HG02981 (cell line): Measurements from ENCODE around the gene CNEP1R1.

Experiments
- ATAC-seq: cut with Tn5 transposase; IDR thresholded peaks from one replicate; pipeline ENCODE4 v1.9.1; 2021; ENCODE audit warnings: mild to moderate bottlenecking, moderate library complexity; ENCODE audit not compliant: unreplicated experiment

The CNEP1R1 gene

DNA sequence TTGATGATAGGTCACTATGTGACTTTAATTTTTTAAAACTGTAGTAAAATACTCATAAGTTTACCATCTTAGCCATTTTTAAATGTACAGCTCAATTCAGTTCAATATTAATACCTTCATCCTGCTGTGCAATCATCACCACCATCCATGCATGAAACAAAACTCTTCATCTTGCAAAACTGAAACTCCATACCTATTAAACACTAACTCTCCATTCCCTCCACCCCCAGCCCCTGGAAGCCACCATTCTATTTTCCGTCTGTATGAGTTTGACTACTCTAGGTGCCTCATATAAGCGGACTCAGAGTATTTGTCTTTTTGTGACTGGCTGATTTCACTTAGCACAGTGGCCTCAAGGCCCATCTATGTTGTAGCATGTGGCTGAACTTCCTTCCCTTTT is 9.4 kb upstream of the CNEP1R1 start:
- no peak for ATAC-seq

DNA sequence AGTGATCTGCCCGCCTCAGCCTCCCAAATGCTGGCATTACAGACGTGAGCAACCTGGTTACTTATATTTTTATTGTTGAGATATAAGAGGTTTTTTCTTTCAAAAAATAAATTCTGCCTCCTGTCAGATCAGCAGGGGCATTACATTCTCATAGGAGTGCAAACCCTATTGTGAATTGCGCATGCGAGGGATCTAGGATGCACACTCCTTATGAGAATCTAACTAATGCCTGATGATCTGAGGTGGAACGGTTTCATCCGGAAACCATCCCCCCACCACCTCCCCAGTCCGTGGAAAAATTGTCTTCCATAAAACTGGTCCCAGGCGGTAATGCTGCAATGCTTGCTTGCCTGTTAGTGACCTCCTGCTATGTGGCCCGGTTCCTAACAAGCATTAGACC is 7.5 kb upstream of the CNEP1R1 start:
- no peak for ATAC-seq

DNA sequence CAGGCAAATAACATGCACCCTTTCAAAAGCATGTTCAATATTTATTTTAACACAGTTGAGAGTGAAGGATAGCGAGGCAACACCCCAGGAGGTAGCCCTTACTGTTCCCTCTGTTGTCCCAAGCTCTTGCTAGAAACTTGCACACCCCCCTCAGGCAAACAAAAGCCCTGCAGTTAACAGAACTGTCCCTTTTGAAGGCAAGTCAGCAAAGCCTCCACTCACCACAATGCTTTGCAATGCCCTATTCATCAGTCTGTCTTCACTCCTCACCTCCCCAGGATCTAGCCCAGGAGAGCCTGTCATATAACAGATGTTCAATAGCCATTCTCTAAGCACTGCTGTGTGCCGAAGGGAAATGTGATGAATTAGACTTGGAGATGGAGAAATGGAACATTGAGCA is 3.5 kb upstream of the CNEP1R1 start:
- ATAC-seq, result no peak

DNA sequence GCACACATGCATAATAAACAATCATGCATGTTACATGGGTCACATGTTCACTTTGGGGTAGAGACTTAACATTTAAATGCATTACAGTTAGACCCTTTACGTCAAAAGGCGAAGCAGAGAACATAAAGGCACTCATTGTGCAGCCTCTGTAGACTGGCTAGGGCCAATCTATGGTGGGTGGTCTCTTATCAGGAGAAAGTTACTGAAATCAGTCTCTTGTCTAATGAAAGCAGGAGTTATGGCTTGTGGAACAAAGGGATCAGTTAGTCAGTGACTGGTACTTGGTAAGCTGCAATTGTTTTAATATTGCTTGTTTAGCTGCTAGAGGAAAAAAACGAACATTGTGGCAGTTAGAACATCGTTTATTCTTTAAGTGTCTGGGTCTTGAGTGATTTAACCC is 1.4 kb upstream of the CNEP1R1 start:
- ATAC-seq, result no peak

DNA sequence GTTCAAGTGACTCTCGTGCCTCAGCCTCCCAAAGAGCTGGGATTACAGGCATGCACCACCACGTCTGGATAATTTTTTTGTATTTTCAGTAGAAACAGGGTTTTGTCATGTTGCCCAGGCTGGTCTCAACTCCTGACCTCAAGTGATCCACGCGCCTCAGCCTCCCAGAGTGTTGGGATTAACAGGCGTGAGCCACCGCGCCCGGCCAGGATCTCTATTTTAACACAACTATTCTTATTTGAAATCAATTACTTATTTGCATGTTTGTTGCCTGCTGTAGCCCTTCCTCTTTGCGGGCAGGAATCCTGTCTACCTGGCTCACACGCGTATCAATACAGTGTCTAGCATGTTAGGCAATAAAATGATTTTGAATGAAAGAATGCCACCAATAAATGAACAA is 818 bp upstream of the CNEP1R1 start:
- no peak for ATAC-seq

DNA sequence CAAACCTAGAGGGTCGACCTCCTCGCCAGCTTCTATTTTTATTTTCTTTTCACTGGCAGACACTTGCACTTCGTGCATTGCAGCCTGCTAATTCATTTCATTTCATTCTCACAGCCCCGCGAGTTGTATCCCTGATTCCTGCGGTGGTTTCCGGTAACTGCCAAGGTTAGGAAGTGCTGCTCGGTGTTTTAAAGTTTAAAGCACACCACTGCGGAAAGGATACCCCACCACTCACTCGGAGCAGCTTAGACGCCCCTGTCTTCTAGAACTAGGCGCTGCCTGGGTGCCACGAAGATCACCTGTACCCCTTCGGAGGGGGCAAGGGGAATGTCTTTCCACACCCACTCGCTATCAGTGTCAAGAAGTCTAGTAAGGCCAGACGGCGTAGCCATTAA is 509 bp downstream of the CNEP1R1 start:
- peak; percentile 9 for ATAC-seq

DNA sequence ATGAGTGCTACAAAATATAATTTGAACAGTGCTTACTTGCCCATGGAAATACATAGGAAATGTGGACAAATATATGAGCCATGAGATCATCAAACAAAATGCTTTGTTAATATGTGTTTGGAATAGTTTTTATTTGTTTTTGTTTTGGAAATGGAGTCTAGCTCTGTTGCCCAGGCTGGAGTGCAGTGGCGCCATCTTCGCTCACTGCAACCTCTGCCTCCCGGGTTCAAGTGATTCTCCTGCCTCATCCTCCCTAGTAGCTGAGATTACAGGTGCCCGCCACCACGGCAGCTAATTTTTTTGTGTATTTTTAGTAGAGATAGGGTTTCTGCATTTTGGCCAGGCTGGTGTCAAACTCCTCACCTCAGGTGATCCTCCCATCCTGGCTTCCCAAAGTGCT is 2.8 kb downstream of the CNEP1R1 start:
- no peak for ATAC-seq

DNA sequence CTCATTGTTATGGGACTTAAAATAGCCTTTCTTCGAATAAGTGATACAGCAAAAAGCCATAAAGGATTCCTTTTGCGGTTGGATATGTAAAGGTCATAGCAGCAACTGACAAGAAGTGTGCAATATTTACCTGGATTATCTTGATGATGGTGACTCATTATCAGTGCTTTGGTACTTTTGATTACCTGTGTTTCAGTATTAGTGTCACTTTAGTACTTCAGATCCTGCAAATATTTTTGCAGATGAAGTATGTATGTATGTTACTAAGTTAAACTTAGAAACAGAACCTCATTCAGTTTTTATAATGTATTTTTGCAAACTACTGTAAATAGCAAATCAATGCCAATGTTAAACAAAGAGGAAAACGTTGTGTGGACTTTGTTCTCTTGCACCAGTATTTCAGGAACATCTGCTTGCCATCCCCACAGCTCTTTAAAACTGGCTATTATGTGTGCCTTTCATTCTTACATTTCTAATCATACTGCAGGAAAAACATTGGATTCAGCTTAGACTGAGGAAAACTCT is 10.5 kb downstream of the CNEP1R1 start:
- ATAC-seq, result no peak

DNA sequence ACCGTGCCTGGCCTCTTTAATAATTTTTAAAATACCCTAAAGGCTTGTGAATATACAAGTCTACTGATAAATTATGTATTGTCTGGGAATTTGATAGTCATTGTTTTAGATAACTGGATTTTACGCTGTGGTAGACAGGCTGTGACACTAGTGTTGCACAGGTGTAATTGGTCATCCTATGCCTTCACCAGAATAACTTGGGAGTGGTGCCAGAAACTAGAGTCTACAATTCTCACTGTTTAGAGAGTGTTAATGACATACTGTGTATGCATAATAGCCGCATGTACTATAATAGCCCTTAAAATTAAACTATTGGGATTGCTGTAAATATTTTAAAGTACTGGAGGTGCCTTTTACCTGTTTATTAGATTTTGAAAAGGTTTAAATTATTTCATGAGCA is 11.4 kb downstream of the CNEP1R1 start:
- ATAC-seq, result no peak

DNA sequence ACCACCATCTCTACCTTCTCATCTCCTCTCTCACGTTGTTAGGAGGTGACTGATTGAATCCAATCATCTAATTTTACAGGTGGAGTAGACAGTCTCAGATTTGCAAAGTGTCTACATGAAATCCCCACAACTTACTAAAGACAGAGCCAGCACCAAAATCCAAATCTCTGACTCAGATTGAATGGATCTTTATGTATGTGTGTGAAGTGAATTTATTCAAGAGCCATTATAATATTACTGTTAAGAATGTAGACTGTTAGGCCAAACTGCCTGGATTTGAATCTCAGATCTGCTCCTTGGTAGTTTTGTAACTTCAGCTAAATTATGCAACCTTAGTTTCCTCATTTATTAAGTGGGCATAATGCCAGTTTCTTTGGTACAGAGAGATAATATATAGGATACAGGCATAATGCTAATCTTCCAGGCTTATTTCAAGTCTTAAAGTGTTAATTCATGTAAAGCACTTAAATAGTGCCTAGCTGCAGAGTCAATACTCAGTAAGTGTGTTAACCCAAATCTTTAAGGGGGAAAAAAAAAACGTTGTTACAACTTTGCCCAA is 12.7 kb downstream of the CNEP1R1 start:
- ATAC-seq, result no peak

DNA sequence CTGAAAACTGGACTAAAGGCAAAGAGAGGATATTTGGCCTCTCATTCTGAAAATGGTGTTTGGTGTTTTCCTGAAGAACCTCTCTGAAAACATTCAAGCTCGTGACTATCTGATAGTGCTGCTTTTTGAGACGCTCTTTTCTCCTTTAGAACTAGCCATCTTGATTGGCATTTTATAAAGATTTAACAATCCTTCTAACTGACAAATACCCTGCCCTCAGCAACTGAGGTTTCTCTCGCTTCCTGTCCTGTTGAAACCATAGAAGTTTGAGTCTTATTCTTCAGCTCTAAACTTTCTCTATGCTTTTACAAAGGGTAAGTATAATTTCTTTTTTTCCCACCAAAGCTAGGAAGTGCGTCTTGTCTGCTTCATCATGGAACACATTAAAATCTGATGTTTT is 13.3 kb downstream of the CNEP1R1 start:
- no peak for ATAC-seq

DNA sequence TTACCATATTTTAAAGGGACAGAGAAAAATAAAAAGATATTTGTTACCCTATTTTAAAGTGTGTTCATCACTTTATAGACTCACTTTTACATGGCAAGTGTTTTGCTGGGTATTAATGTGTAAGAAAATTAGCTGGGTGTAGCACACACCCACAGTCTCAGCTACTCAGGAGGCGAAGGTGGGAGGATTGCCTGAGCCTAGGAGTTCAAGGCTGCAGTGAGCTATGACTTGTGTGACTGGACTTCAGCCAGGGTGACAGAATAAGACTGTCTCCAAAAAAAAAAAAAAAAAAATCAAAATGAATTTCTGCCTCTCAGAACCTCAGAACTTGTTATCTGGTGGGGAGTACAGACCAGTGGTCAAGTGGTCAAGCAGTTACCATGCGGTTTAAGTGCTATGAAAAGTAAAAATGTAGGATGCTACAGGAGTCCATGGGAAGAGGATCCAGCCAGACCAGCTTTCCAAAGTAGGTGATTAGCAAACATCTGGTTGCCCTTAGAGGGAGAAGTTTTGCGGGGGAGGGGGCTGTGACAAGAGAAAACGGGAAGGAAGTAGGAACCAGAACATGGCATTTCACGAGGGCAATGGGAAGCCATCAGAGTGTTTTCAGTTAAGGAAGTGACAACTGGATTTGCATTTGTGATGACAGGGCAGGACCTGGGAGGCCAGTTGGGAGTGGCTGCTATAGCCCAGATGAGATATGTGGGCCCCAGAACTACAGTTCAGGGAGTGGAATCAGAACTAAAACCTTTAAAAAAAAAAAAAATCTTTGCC is 13.9 kb downstream of the CNEP1R1 start:
- no peak for ATAC-seq

DNA sequence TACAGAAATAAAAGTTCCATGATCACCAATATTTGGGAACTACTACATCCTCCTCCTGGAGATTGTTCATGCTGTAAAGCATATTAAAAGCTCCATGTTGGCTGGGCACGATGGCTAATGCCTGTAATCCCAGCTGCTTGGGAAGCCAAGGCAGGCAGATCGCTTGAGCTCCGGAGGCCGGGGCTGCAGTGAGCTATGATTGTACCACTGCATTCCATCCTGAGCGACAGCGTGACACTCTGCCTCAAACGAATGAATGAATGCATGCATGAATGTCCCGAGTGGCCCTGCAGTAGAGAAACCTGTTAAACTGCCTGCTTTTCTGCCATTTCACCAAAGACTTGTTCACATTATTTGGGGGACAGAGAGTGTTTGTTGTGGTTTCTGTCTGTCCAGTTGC is 15.0 kb downstream of the CNEP1R1 start:
- no peak for ATAC-seq

DNA sequence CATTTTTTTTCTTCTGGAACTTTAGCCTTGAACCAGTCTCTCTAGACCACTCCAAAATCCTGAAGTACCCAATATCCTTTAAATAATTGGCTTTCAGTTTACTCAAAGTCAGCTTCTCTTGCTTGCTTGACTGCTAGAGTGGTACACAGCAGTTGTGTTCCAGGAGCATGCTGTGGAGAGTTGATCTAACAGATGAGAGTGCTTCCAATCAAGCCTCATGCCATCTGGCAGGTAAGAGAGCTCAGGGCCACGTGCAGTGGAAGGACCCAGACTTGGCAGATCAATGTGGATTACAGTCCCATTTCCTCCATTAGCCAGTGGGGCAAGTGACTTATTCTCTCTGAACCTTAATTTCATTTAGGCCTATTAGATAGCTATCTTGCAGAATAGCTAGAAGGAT is 15.7 kb downstream of the CNEP1R1 start:
- no peak for ATAC-seq

DNA sequence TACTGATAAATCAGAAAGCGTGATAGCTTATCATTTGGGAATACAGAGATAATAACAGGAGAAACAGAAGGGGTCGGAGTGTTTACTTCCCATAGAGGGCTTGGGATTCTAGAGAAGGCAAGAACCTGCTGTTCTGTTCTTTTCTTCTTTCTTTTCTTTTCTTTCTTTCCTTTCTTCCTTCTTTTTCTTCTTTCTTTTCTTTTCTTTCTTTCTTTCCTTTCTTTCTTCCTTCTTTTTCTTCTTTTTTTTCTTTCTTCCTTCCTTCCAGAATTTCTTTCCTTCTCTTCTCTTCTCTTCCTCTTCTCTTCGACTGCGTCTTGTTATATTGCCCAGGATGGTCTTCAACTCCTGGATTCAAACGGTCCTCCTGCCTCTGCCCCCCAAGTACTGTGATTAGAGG is 18.3 kb downstream of the CNEP1R1 start:
- ATAC-seq, result no peak

DNA sequence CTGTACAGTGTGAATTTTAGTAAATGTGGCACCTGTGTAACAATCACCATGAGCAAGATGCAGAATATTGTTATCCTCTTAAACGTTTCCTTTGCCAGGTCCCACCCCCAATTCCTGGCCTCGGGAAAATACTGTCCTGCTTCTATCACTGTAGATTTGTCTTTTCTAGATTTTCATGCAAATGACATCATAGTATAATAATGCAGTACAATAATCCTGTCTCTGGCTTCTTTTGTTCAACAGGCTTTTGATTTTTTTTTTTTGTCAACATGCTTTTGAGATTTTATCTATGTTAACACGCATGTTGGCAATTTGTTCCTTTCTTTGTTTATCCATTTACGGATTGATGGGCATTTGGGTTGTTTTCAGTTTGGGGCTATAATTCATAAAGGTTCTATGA is 20.4 kb downstream of the CNEP1R1 start:
- no peak for ATAC-seq

DNA sequence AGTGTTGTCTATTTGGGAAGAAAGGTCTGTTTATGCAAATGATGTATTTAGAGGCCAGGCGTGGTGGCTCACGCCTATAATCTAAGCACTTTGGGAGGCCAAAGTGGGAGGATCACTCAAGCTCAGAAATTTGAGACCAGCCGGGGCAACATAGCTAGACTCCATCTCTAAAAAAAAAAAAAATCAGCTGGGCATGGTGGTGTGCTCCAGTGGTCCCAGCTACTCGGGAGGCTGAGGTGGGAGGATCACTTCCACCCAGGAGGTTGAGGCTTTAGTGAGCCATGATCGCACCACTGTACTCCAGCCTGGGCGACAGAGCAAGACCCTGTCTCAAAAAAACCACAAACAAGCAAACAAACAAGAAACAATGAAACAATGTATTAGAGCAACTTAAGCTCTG is 21.8 kb downstream of the CNEP1R1 start:
- ATAC-seq, result no peak

DNA sequence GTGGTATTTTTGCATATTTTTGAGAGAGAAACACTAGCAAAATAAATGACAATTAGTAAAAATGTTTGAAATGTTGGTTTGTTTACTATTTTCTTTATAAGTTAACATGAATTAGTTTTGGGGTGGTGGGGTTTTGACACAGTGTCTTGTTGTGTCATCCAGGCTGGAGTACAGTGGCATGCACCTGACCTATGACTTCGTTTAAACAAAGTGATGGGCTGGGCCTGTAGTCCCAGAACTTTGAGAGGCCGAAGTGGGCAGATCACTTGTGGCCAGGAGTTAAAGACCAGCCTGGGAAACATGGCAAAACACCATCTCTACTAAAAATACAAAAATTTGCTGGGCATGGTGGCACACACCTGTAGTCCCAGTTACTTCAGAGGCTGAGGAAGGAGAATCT is 22.8 kb downstream of the CNEP1R1 start:
- ATAC-seq, result no peak

DNA sequence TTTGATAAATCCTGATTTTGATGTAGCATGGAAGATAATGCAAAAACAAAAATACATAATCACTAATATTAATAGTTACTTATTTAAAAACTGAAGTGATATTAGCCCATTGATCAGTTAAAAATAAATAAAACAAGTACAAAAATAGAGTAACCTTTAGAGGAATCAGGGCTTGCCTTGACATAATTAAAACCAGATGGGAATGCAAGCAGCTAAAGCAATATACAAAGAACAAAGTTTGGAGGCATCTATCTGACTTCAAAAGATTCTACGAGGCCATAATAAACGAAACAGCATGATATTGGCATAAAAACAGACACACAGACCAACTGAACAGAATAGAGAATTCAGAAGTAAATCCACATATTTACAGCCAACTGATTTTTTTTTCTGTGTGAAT is 25.8 kb downstream of the CNEP1R1 start:
- ATAC-seq, result no peak

DNA sequence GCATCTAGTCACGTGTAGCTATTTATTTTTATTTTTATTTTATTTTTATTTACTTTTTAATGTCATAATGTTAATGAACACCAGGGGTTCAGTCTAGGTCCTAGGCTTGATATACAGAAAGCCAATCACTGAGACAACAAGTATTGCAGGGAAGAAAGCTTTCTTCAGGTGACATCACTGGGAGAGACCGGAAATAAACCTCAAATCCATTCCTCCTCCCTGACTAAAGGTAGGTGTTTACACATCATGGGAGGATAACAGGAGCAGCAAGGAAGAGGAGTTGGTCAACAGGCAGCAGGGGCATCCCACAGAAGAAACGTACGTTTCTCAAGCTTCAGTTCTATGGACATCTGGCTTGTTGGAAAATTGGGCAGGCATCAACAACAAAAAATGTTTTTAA is 31.2 kb downstream of the CNEP1R1 start:
- no peak for ATAC-seq

DNA sequence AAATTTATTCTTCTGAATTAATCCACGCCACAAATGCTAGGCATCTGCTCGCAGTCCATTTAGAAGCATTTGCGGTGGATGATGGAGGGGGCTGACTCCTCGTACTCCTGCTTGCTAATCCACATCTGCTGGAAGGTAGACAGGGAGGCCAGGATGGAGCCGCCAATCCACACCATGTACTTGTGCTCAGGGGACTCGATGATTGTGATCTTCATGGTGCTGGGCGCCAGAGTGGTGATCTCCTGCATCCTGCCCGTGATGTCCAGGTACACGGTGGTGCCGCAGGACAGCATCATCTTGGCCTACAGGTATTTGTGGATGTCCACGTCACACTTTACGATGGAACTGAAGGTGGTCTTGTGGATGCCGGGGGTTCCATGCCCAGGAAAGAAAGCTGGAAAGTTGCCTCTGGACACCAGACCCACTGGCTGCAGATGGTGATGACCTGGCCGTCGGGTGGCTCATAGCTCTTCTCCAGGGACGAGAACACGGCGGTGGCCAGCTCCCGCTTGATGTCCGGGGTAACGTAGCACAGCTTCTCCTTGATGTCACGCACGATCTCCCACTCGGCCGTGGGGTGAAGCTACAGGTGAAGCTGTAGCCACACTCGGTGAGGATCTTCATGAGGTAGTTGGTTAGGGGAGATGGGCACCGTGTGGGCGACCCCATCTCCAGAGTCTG is 33.2 kb downstream of the CNEP1R1 start:
- ATAC-seq, result no peak

DNA sequence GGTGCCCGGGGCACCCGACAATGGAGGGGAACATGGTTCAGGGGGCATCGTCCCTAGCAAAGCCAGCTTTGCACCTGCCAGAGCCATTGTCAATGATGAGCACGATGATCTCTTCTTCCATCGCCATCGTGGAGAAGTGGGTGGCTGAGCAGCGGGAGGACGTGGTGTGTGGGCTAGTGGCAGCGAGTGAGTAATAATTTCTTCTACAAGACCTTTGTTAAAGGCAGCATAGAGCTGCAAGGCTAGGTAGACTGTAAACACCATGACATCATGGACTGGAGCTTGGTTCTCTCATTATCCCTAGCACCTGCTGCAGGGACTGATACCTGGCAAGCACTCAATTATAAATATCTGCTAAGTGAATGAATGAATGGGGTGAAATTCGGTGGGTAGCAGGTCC is 34.1 kb downstream of the CNEP1R1 start:
- no peak for ATAC-seq
